ENCODE data around the gene CISD2.
"Not testable (repeated sequence)": the region's sequence is repeated elsewhere in the genome, so short reads cannot be mapped to it uniquely, and the experiment has no call there.

Gene CISD2

GRCh38 chr4:102935716-102936115 is 66.9 kb downstream of the CISD2 start:
- no peak for DNase-seq

GRCh38 chr4:102938063-102938462 is 69.3 kb downstream of the CISD2 start:
- DNase-seq = not testable (repeated sequence)

Measured in fibroblast of skin of back (primary cell).